SJCRH30 (cell line): ENCODE results near the gene NPAS3. TPM values are rescaled to one million over a fixed set of nuclear protein-coding genes. Genes with fewer than 3 reads are reported as not detected.
"Not testable (repeated sequence)": the region's sequence is repeated elsewhere in the genome, so short reads cannot be mapped to it uniquely, and the experiment has no call there.

ENCODE experiments used
- DNase-seq, 2 experiments: peaks; one replicate each; pipeline ENCODE4 v3.0.0-alpha.2; 2015 to 2020
- H3K27ac ChIP-seq: fragments of 250-450 bp; sonication (Bioruptor Pico); 2 replicates; pipeline ENCODE4 v1.5.1; 2020; ENCODE audit warnings: mild to moderate bottlenecking, moderate library complexity
- H3K27me3 ChIP-seq: fragments of 250-450 bp; sonication (Bioruptor Pico); 2 replicates; pipeline ENCODE4 v1.5.1; 2020; ENCODE audit warnings: mild to moderate bottlenecking, moderate library complexity
- H3K36me3 ChIP-seq: fragments of 250-450 bp; sonication (Bioruptor Pico); 2 replicates; pipeline ENCODE4 v1.5.1; 2020; ENCODE audit warnings: mild to moderate bottlenecking, moderate library complexity
- H3K4me1 ChIP-seq: fragments of 250-450 bp; sonication (Bioruptor Pico); 2 replicates; pipeline ENCODE4 v1.5.1; 2020; ENCODE audit warnings: mild to moderate bottlenecking, moderate library complexity
- H3K4me3 ChIP-seq: fragments of 250-450 bp; sonication (Bioruptor Pico); 2 replicates; pipeline ENCODE4 v1.5.1; 2020; ENCODE audit warnings: mild to moderate bottlenecking, moderate library complexity
- H3K9me3 ChIP-seq: fragments of 250-450 bp; sonication (Bioruptor Pico); replicated peaks from 2 replicates; pipeline ENCODE4 v1.5.1; 2020; ENCODE audit warnings: mild to moderate bottlenecking, moderate library complexity
- total RNA-seq: library from RNA; depleted of rRNA; stranded (reverse); fragments of >200 nt; shearing (Covaris generic); gene quantifications from 2 replicates; pipeline ENCODE4 v1.2.3, GENCODE V29; 2014

Gene NPAS3
- total RNA-seq, 1 experiment from 2014 or later = 1.8 TPM

DNA sequence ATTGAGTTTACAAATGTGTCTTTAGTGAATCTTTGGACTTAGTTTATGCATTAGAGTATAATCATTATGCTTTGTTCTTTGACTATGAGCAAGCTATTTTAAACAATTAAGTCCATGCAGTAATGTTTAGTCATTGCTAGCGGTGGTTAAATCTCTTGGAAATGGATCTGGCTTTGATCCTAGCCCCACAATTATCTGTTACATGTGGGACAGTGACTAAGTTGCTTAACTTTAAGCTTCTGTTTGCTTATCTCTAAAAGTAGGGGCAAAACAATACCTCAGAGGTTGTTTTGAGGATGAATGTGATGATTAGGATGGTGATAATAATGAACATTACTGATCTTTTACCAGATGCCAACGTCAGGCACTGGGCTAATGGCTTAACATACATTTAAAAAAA is 124.2 kb downstream of the NPAS3 start:
- no peaks in the 10 kb centered on the region for H3K36me3 ChIP-seq
- H3K4me3 ChIP-seq = no peak overlapping the region
- no peaks in the 10 kb centered on the region for H3K27me3 ChIP-seq
- H3K9me3 ChIP-seq = no peaks in the 10 kb centered on the region
- no peak for DNase-seq
- H3K27ac ChIP-seq = no peak overlapping the region
- no peaks in the 10 kb centered on the region for H3K4me1 ChIP-seq

DNA sequence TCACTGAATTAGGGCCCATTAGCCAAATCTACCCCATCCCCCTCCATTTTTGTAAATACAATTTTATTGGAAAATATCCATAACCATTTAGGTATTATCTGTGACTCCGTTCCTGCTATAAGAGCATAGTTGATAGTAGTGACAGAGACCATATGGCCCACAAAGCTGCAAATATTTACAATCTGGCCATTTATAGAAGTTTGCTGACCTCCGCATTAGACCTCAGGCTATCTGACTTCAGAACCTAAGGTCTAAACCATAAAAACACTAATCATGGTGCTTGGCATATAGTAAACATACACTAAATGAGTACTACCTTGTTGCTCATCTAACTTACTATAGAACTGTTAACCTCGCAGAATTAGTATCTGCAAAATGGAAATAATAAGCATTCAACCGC is 124.8 kb downstream of the NPAS3 start:
- H3K4me1 ChIP-seq = no peaks in the 10 kb centered on the region
- no peak for DNase-seq
- H3K27me3 ChIP-seq = no peaks in the 10 kb centered on the region
- H3K36me3 ChIP-seq = no peaks in the 10 kb centered on the region
- no peak overlapping the region for H3K4me3 ChIP-seq
- no peaks in the 10 kb centered on the region for H3K9me3 ChIP-seq
- H3K27ac ChIP-seq = no peak overlapping the region

DNA sequence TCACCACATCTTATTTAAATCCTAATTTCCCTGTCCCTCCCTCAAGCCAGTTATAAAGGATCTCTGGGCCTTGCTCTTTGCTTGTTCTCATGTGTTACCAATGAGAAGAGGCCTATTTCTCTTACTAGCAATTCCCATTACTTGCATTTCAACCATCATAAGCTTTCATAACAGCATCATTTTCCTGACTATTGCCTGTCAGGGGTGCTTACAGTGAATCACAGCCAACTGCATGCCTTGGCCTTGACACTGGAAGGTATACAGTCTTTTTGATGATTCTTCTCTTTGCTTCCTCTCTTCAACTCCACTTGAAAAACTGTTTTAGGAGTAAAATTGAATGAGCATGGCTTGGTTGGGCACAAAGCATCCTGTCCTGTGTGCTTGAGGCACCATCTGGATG is 127.0 kb downstream of the NPAS3 start:
- Histone ChIP-seq H3K36me3 (no peaks in the 10 kb centered on the region), H3K9me3 (no peaks in the 10 kb centered on the region), H3K4me3 (no peak overlapping the region), H3K4me1 (no peaks in the 10 kb centered on the region), H3K27ac (no peak overlapping the region), H3K27me3 (no peaks in the 10 kb centered on the region)
- no peak for DNase-seq

DNA sequence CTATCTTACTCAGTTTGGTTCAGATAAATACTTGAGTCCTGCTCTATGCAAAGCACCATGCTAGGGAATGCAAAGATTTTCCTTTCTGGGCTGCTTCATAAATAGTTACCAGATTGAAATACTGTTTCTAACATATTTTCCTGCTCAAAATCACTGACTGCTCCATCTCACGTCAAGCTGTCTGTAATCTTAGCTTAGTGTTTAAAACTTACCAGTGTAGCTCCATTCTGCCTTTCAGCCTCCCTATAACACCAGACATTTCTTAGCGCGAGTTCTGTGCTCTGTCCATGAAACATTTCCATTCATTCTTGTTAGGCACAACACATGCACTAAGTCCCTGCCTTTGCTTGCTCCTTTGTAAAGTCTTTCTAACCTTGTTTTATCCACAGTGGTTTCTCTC is 129.4 kb downstream of the NPAS3 start:
- Histone ChIP-seq H3K27me3 (no peaks in the 10 kb centered on the region), H3K9me3 (no peaks in the 10 kb centered on the region), H3K4me1 (no peaks in the 10 kb centered on the region), H3K4me3 (no peak overlapping the region), H3K27ac (no peak overlapping the region), H3K36me3 (no peaks in the 10 kb centered on the region)
- DNase-seq = no peak

DNA sequence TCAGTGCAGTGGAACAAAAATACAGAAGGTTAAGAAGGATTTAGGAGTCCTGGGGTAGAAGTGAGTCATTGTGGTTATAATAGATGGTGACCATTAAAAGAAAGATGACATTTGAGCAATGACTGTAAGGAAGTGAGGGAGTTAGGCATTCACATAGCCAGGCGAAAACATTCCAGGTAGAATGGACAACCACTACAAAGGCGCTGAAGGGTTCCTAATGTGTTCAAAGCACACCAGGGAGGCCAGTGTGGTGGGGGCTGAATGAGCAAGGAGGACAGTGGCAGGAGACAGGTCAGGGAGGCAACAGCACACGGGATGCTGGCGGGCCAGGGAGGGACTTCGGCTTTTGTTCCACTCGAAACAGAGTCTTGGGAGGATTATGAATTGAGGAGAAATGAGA is 129.9 kb downstream of the NPAS3 start:
- Histone ChIP-seq H3K36me3 (no peaks in the 10 kb centered on the region), H3K4me3 (no peak overlapping the region), H3K4me1 (no peaks in the 10 kb centered on the region), H3K9me3 (no peaks in the 10 kb centered on the region), H3K27me3 (no peaks in the 10 kb centered on the region), H3K27ac (no peak overlapping the region)
- no peak for DNase-seq

DNA sequence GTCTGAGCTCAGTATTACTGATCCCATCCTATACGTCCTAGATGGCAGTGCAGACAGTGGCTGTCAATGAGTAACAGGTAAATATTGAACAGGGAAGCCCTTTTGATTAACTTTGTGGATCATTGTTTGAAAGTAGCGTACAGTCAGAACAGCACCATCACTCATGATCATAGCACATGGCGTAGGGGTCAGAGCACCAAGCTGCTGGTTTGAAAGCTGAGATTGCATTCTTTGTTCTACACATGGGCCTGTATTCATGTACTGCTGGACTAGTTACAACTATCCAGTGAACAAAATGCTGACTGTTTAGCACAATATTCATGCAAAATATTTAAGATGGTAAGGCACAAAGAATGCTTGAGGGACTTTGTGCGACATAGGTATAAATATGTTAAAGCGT is 131.8 kb downstream of the NPAS3 start:
- Histone ChIP-seq H3K4me3 (no peak overlapping the region), H3K9me3 (no peaks in the 10 kb centered on the region), H3K27me3 (no peaks in the 10 kb centered on the region), H3K36me3 (no peaks in the 10 kb centered on the region), H3K27ac (no peak overlapping the region), H3K4me1 (no peaks in the 10 kb centered on the region)
- DNase-seq = no peak

DNA sequence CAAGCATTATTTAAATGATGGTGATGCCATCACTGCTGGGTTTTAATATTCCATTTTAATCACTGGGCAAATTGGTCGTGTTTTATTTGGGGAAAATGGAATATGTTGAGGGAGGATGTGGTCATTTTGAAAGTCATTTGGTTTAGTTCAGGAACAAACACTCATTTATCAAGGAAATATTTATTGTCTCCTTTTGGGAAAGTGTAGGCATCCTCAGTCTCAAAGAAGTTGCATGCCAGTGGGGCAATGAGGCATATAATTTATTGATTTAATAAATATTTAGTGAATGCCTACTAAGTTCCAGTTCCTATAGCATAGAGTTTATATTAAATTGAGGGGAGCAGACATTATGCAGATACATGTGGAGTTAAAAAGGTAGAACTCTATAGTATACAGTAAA is 134.3 kb downstream of the NPAS3 start:
- H3K4me3 ChIP-seq = no peak overlapping the region
- H3K4me1 ChIP-seq = no peaks in the 10 kb centered on the region
- DNase-seq = no peak
- no peaks in the 10 kb centered on the region for H3K27me3 ChIP-seq
- no peaks in the 10 kb centered on the region for H3K36me3 ChIP-seq
- no peaks in the 10 kb centered on the region for H3K9me3 ChIP-seq
- no peak overlapping the region for H3K27ac ChIP-seq

DNA sequence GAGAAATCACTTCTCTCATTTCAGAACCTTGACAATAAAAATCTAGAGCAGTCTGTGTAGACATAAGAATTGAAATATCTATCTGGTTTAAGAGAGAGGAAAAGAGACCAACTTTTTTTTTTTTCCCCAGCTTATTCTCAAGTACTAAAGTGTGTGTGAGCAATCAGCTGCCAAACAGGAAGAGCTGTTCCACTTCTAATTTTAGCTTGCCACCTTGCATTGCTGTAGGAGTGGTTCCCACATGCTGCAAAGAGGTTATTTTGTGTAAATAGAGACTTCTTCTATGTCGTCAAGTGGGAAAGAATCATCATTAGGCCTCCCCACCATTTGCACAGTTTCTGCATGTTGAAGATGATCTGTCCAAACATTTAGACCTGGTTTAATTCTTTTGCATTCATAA is 142.6 kb downstream of the NPAS3 start:
- Histone ChIP-seq H3K4me1 (no peaks in the 10 kb centered on the region), H3K27ac (no peak overlapping the region), H3K9me3 (no peaks in the 10 kb centered on the region), H3K27me3 (no peaks in the 10 kb centered on the region), H3K36me3 (no peaks in the 10 kb centered on the region), H3K4me3 (no peak overlapping the region)
- no peak for DNase-seq

DNA sequence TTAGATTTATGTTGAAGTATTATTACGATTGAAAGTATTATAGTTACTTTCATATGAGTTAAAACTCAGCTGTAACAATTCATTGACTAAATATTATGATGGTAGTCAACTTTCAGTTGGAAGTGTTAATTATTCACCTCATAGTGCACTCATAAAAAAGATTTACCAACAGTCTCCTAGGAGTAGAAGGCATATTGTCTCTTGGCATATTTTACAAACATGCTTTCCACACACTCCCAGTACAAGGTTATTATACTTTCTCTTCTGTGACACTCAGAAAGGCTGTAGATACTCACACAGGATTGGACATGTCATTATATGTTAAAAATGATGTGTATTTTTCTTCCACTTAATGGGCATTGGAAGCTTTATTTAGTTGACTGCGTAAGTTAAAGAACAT is 147.1 kb downstream of the NPAS3 start:
- DNase-seq = no peak
- Histone ChIP-seq H3K27me3 (no peaks in the 10 kb centered on the region), H3K27ac (no peak overlapping the region), H3K36me3 (no peaks in the 10 kb centered on the region), H3K4me1 (no peaks in the 10 kb centered on the region), H3K4me3 (no peak overlapping the region), H3K9me3 (no peaks in the 10 kb centered on the region)

DNA sequence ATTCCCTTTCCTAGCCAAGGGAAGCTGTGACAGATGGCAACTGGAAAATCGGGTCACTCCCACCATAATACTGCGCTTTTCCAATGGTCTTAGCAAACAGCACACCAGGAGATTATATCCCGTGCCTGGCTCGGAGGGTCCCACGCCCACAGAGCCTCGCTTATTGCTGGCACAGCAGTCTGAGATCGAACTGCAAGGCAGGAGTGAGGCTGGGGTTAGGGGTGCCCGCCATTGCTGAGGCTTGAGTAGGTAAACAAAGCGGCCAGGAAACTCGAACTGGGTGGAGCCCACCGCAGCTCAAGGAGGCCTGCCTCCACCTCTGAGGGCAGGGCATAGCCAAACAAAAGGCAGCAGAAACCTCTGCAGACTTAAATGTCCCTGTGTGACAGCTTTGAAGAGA is 149.6 kb downstream of the NPAS3 start:
- not testable (repeated sequence) for H3K9me3 ChIP-seq, H3K4me1 ChIP-seq, DNase-seq, H3K27me3 ChIP-seq, H3K36me3 ChIP-seq, H3K27ac ChIP-seq, H3K4me3 ChIP-seq

DNA sequence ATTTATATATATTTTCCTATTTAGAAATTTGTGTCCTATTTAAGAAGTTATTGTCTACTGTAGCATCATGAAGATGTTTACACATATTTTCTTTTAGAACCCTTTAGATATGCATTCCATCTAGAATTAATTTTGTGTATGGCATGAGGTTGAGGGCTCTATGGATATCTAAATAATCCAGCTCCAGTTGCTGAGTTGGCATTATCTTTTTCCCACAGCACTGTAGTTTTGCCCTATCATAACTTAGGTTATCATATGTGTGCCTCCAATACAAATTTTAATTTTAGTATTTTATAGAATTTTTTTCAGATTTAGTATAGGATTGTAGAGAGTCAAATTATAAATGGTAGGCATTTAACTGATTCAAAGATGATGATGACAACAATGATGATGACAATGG is 159.3 kb downstream of the NPAS3 start:
- Histone ChIP-seq H3K4me3 (no peak overlapping the region), H3K27me3 (no peaks in the 10 kb centered on the region), H3K27ac (no peak overlapping the region), H3K36me3 (no peaks in the 10 kb centered on the region), H3K4me1 (peaks cover 3% of the 10 kb centered on the region; the same call in 1 of the 2 replicates), H3K9me3 (no peaks in the 10 kb centered on the region)
- no peak for DNase-seq

DNA sequence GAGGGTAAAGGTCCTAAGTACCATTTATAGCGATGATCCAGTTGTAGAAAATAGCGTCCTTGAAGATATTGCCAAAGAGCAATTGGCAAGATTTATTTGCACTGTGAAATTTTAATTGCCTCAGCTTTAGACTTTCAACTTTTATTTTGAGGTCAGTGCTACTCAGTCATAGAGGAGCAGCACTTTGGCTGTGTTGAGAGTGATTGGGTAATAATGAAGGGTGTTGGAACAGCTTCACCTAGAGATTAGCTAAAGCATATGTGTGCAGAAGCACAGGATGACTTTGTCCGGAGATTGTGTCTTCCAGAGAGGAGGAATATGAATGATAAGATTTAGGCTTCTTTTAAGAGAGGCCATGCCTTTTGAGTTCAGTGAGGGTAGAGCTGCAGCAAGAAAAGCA is 164.8 kb downstream of the NPAS3 start:
- Histone ChIP-seq H3K27ac (no peak overlapping the region), H3K4me3 (no peak overlapping the region), H3K27me3 (no peaks in the 10 kb centered on the region), H3K36me3 (no peaks in the 10 kb centered on the region), H3K9me3 (no peaks in the 10 kb centered on the region), H3K4me1 (no peaks in the 10 kb centered on the region)
- no peak for DNase-seq

DNA sequence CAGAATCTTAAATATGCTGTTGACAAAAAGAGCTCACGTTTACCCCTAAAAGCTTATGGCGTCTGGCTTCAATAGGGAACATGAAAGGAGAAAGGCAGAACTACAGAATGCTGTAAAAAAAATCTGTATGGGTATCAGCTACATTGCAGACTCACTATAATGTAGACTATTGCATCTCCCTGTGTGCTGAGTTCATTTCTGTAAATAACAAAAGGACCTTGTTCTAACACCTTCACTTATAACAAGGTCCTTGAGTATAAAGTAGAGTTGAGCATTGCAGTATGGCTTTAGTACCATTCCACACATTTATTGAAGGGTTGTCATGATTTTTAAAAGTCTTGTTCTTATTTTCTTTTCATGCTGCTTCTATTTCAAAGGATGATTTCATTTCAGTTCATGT is 165.3 kb downstream of the NPAS3 start:
- no peak overlapping the region for H3K27ac ChIP-seq
- H3K4me1 ChIP-seq = no peaks in the 10 kb centered on the region
- no peaks in the 10 kb centered on the region for H3K27me3 ChIP-seq
- DNase-seq = no peak
- H3K36me3 ChIP-seq = no peaks in the 10 kb centered on the region
- H3K4me3 ChIP-seq = no peak overlapping the region
- H3K9me3 ChIP-seq = no peaks in the 10 kb centered on the region

DNA sequence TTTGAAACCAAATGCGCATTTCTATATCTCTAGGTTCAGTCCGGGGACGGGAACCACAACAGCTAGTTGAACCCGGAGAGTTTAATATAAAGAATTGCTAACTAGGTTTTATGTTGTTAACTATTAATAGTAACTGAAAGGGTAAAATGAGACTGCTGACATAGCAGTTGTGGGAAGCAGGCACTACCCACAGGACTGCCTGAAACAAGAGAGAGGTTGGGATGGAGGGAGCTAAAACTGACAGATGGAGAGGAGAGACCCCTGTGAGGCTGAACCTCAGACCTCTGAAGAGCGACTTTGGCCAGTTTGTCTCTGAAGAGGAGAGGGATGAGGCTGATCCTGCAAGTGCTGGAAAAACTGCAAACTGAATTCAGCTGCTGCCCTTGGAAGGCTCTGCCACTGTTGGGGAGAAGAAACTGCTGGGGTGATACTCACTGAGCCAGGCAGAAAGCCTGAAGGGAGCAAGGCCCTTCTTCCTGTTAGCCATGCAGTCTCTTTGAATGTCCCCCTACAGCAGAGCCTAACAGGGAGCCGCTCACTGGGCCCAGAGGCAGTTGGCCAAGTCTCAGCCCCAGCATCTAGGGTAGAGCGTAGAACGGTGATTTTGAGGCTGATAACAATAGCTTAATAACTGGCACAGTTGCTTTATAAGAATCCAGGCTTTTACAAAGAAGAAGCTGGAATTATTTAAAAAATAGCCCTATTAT is 172.2 kb downstream of the NPAS3 start:
- Histone ChIP-seq H3K27ac (no peak overlapping the region), H3K4me3 (no peak overlapping the region), H3K4me1 (no peaks in the 10 kb centered on the region), H3K27me3 (no peaks in the 10 kb centered on the region), H3K9me3 (no peaks in the 10 kb centered on the region), H3K36me3 (no peaks in the 10 kb centered on the region)
- no peak for DNase-seq

DNA sequence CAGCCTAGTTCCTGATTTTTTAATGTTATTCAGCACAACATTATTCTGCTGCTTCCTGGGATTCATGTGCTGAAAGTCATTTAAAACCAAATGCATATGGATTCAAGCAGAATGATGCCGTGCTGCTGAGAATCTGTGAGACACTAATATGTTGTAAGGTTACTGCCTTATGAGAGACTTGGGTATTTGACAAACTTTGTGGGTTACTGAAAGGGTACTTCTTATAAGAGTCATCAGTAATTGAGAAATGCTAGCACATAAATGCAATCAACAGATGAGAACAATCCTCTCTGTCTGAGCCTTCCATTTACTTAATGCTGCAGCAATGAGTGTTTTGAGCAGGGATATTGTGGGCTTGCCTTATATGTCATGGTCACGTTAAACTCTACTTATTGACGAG is 175.7 kb downstream of the NPAS3 start:
- no peaks in the 10 kb centered on the region for H3K36me3 ChIP-seq
- H3K27ac ChIP-seq = no peak overlapping the region
- no peaks in the 10 kb centered on the region for H3K27me3 ChIP-seq
- H3K4me1 ChIP-seq = peaks cover 10% of the 10 kb centered on the region
- no peak overlapping the region for H3K4me3 ChIP-seq
- no peak for DNase-seq
- H3K9me3 ChIP-seq = no peaks in the 10 kb centered on the region

DNA sequence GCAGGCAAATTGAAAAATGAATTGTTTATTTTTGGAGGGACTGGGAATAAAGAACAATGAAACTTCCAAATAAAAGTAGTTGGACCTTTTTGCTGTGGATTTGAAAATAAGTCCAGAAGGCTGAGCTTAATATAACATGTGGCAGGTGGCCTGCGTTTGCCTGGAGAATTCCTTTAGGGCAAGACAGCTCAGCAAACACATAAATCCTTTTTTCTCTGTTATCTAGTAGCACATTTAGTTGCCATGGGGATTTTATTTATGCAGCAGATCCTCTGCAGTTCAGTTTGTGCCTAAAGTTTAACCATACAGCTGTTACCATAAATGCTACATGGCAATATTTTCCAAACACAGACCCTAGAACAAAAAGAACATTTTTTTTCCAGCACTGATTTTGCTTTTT is 180.0 kb downstream of the NPAS3 start:
- Histone ChIP-seq H3K27ac (no peak overlapping the region; the same call in 1 of the 2 replicates), H3K4me1 (peaks cover 28% of the 10 kb centered on the region), H3K36me3 (no peaks in the 10 kb centered on the region), H3K9me3 (no peaks in the 10 kb centered on the region), H3K27me3 (no peaks in the 10 kb centered on the region), H3K4me3 (no peak overlapping the region)
- DNase-seq = peak; percentile 67 to 83
